ENCODE measurements around the gene ARHGAP6.

GRCh38 chrX:11423949-11424348 lies 241.8 kb downstream of the ARHGAP6 start:
- TF ChIP-seq CTCF (IDR thresholded peaks at IDR 0.05): no peak
- no peak for TF ChIP-seq POLR2A (IDR thresholded peaks at IDR 0.05)

All from upper lobe of left lung (tissue), 4 donors.